NCI-H2081 (cell line): Measurements from ENCODE around the gene CARD8.
"Not testable (repeated sequence)": the region's sequence is repeated elsewhere in the genome, so short reads cannot be mapped to it uniquely, and the experiment has no call there.

Source experiments
- DNase-seq, 2 experiments: peaks; one replicate each; lab custom pipeline; 2025; lab: John Stamatoyannopoulos, UW

Gene CARD8

DNA sequence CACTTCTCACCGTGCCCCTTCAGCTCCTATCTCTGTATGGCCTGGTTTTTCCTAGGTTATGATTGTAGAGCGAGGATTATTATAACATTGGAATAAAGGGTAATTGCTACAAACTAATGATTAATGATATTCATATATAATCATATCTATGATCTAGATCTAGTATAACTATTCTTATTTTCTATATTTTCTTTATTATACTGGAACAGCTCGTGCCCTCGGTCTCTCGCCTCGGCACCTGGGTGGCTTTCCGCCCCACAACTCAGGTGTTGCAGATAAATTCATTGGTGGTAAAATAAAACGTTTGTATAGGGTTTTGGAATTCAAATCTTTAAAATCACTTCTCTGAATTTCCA, 4.6 kb upstream of the CARD8 start:
- not testable (repeated sequence) for DNase-seq

GRCh38 chr19:48258992-48259391, 3.3 kb upstream of the CARD8 start:
- DNase-seq: not testable (repeated sequence)

- no peak for DNase-seq
Measured at GRCh38 chr19:48258350-48258749, 2.6 kb upstream of the CARD8 start.

DNA sequence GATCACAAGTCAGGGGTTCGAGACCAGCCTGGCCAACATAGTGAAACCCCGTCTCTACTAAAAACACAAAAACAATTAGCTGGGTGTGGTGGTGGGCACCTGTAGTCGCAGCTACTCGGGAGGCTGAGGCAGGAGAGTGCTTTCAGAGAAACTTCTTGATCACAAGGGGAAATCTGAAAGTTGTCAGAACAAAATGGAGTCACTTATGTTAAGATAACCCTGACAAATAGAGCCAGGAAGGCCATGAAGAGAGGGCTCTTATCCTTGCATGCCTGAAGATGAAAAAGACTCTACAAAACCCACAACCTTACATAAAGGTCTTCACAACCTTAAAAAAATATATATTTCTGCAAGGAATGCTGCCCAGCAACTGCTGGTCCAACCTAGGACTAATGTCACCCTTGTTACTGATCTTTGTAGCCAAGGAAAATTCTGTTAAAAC, 1.2 kb downstream of the CARD8 start:
- no peak for DNase-seq

DNA sequence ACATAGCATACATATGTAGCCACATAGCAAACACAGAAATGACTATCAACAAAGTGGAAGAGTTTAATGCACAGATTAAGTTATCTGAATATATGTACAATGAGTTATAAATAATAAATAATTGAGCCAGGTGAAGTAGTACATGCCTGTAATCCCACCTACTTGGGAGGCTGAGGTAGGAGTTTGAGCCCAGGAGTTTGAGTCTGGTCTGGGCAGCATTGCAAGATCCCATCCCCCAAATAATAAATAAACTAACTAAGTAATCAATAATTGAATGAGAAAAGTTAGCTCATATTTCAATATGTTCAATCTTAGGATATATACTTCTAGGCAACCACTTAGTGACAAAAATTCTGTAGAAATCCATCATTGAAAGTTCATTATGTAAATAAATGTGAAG, 1.7 kb downstream of the CARD8 start:
- DNase-seq: no peak

- DNase-seq: no peak
Measured at GRCh38 chr19:48252609-48253008, 3.1 kb downstream of the CARD8 start.

DNA sequence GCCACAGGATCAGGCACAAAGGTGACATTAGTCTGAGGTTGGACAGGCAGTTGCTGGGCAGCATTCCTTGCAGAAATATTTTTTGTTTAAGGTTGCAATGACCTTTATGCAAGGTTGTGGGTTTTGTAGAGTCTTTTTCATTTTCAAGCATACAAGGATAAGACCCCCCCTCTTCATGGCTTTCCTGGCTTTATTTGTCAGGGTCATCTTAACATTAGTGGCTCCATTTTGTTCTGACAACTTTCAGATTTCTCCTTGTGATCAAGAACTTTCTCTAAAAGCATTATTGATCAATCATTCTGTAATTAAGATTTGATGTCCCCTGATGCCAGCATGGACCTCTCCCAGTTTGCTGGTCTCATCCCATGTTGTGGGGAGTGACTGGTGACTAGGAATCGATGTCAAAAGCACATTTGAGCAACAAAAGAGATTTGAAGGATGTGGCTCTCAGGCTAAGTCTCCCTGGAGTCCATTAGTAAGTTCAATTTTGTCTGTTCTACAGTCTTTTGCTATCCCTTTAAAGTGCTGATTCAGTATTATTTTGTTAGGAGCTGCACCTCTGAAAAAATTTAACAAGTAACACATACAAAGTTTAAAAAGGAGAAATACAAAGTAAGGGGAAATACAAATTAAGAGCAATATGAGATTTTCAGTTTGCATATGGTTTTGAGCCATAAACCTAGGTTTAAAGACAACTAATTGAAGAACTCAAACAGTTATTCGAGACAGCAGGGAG, 5.3 kb downstream of the CARD8 start:
- DNase-seq: no peak

GRCh38 chr19:48249502-48250014, 6.2 kb downstream of the CARD8 start:
- no peak for DNase-seq

GRCh38 chr19:48248081-48248833, 7.5 kb downstream of the CARD8 start:
- DNase-seq: no peak

GRCh38 chr19:48247212-48247611, 8.5 kb downstream of the CARD8 start:
- no peak for DNase-seq

- DNase-seq: no peak
Measured at GRCh38 chr19:48246101-48246500, 9.6 kb downstream of the CARD8 start.

DNA sequence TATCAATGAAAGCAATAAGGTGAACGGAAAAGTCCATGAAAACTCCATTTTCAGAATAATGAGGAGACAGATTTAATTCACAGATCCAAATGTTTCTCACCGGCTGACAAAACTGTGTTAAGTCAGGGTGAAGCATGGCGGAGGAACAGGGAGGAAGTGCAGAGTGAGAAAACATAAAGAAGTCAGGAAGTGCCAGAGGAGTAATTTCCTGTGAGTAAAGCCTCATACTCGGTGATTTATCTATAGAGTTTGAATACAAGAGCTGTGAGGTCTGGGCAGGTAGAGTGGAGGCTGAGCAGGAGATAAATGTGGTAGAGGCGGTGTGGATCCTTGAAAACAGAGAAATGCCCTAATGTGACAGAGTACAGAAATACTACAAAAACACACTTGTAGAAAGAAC, 11.4 kb downstream of the CARD8 start:
- DNase-seq: no peak

GRCh38 chr19:48241771-48242170, 13.9 kb downstream of the CARD8 start:
- not testable (repeated sequence) for DNase-seq

GRCh38 chr19:48239582-48240141, 16.1 kb downstream of the CARD8 start:
- no peak for DNase-seq

DNA sequence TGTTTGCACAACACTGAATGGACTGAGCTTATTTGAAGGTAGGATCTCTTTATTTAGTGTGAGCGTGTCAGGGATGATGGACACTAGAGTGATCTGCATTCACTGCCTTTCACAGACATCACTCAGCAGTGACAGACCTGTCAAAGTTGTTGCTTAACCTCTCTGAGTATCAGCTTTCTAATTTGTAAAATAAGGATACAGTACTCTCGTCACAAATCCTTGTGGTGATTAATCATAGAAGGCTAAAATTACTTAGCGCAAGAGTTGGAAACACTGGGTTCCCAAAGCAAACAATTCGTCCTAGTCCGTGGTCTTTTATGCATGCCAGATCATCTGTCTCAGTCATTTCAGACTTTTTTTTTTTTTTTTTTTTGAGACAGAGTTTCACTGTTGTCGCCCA, 16.6 kb downstream of the CARD8 start:
- no peak for DNase-seq

DNA sequence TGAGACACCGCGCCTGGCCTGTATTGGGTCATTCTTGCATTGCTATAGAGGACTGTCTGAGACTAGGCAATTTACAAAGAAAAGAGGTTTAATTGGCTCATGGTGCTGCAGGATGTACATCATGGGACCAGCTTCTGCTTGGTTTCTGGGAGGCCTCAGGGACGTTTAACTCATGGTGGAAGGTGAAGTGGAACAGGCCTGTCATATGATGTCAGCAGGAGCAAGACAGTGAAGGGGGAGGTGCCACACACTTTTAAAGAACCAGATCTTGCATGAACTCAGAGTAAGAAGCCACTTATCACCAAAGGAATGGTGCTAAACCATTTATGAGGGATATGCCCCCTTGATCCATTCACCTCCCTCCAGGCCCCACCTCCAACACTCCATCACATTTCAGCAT, 18.7 kb downstream of the CARD8 start:
- no peak for DNase-seq

DNA sequence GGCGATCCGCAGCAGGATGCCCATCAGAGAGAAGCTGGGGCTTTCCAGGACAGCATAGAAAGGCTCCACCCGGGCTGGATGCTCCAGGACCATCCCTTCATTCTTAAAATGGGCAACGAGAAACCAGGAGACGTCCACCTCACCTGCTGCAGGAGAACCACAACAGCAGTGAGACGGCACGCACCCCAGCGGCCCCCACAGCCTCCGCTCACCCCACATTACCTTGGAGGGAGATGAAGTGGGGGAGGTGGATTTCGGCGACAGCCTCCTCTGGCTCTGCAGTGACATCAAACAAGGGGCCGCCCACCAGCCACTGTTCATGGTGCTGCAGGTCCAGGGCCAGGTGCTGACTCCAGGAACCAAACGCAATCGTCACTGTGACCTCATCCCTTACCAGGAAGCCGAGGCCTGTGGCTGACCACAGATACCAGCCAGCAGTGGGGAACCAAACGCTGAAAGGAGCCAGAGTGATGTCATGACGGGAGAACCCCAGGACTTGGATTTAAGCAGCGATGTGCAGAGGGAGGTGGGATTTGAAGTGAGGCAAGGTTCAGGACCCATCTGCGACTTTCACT, 25.1 kb downstream of the CARD8 start:
- DNase-seq: no peak

DNA sequence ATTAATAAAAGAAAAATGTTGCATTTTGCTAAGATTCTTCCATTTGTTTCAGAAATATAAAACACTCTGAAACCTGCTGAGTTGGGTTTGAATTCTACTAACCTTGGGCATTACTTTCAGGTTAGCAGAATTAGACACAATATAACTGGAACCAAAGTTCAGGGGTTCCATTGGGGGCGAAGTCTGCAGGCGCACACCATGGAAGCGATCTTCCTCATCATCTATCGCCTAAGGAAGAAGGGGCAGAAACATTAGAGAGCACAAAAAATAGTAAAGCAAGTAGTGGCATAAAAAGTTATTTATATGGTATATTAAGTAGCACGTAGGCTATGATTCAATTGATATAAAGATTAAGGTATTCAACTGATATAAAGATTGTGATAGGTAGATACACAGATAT, 34.1 kb downstream of the CARD8 start:
- DNase-seq: no peak

GRCh38 chr19:48220784-48221183, 34.9 kb downstream of the CARD8 start:
- not testable (repeated sequence) for DNase-seq

DNA sequence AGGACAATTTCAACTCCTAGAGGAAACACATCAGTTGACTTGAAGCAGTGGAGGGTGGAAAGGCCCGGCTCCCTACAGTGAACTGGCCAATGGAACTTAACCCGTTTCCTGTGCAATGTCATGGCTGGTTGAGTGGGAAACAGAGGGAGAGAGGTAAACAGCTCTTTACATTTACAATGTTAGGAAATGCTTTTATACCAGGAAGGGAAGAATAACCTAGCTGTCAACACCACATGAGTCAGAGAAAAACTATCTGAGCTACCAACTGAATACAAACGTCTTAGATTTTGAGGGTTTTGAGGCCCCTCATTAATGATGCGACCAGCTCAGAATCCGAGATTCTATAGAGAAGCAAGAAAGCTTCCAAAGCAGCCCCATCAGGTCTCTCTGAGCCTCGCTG, 36.7 kb downstream of the CARD8 start:
- DNase-seq: no peak

- no peak for DNase-seq
Measured at GRCh38 chr19:48216933-48217332, 38.8 kb downstream of the CARD8 start.

DNA sequence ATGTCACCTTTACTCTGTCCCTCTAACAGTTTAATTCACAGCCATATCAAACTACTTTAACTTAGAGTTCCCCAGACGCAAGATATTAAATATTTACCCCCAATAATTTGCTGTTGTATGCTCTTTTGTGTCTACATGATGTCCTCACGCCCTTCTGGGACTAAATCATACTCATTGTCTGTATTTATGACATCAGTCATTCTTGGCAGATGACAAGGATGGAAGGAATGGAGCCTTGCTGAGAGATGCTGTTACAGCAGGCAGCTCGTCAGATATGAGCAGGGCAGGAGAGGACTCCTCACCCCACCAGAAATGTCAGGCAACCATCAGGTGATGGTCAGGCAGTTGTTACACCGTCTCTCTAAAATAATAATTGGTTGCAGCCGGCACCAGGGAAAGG, 41.8 kb downstream of the CARD8 start:
- no peak for DNase-seq

GRCh38 chr19:48210005-48210404, 45.7 kb downstream of the CARD8 start:
- no peak for DNase-seq
